ENCODE data around the gene SLC2A4RG. TPM values are rescaled to one million over a fixed set of nuclear protein-coding genes. Genes with fewer than 3 reads are reported as not detected.

The SLC2A4RG gene
- total RNA-seq, 1 experiment from 2014 or later: 18.6 TPM

GRCh38 chr20:63736893-63737694, 2.5 kb upstream of the SLC2A4RG start:
- no peak overlapping the region for H3K4me3 ChIP-seq (ENCODE audit: low read length)
- H3K79me2 ChIP-seq (ENCODE audit: low read length): no peaks in the 10 kb centered on the region
- no peaks in the 10 kb centered on the region; the same call in 1 of the 2 replicates for H3K36me3 ChIP-seq (ENCODE audit: insufficient read depth, low read length)
- peaks cover 20% of the 10 kb centered on the region for H4K20me1 ChIP-seq (ENCODE audit: insufficient read depth, low read depth, low read length)
- H3K27ac ChIP-seq (ENCODE audit: low read length): no peak overlapping the region
- H3K9me3 ChIP-seq (ENCODE audit: low read length): no peaks in the 10 kb centered on the region
- peaks cover 26% of the 10 kb centered on the region for H3K4me1 ChIP-seq (ENCODE audit: low read length)
- no peaks in the 10 kb centered on the region for H3K27me3 ChIP-seq (ENCODE audit: low read length)
- H2AFZ ChIP-seq (ENCODE audit: low read length): no peak overlapping the region
- DNase-seq: peak; percentile 64
- no peaks in the 10 kb centered on the region for H3K9me2 ChIP-seq (replicated peaks; ENCODE audit: insufficient read depth, low read length)
- peak overlapping the region; percentile 5 for H3K4me2 ChIP-seq (ENCODE audit: low read depth, low read length, poor library complexity, severe bottlenecking)
- H3K9ac ChIP-seq (ENCODE audit: low read length): no peak overlapping the region

GRCh38 chr20:63737695-63737944, 2.0 kb upstream of the SLC2A4RG start:
- Histone ChIP-seq H3K9me2 (replicated peaks; ENCODE audit: insufficient read depth, low read length) (no peaks in the 10 kb centered on the region), H3K36me3 (ENCODE audit: insufficient read depth, low read length) (no peaks in the 10 kb centered on the region; the same call in 1 of the 2 replicates), H4K20me1 (ENCODE audit: insufficient read depth, low read depth, low read length) (peaks cover 20% of the 10 kb centered on the region), H3K4me1 (ENCODE audit: low read length) (peaks cover 26% of the 10 kb centered on the region), H3K4me3 (ENCODE audit: low read length) (no peak overlapping the region), H3K79me2 (ENCODE audit: low read length) (no peaks in the 10 kb centered on the region), H3K27me3 (ENCODE audit: low read length) (no peaks in the 10 kb centered on the region), H2AFZ (ENCODE audit: low read length) (no peak overlapping the region), H3K9me3 (ENCODE audit: low read length) (no peaks in the 10 kb centered on the region), H3K4me2 (ENCODE audit: low read depth, low read length, poor library complexity, severe bottlenecking) (no peak overlapping the region), H3K9ac (ENCODE audit: low read length) (no peak overlapping the region), H3K27ac (ENCODE audit: low read length) (no peak overlapping the region)
- no peak for DNase-seq

- Histone ChIP-seq H3K4me1 (ENCODE audit: low read length) (peaks cover 26% of the 10 kb centered on the region), H3K79me2 (ENCODE audit: low read length) (no peaks in the 10 kb centered on the region), H3K9me3 (ENCODE audit: low read length) (no peaks in the 10 kb centered on the region), H3K4me2 (ENCODE audit: low read depth, low read length, poor library complexity, severe bottlenecking) (no peak overlapping the region), H3K27ac (ENCODE audit: low read length) (no peak overlapping the region), H4K20me1 (ENCODE audit: insufficient read depth, low read depth, low read length) (peaks cover 20% of the 10 kb centered on the region), H3K36me3 (ENCODE audit: insufficient read depth, low read length) (no peaks in the 10 kb centered on the region; the same call in 1 of the 2 replicates), H3K9me2 (replicated peaks; ENCODE audit: insufficient read depth, low read length) (no peaks in the 10 kb centered on the region), H3K9ac (ENCODE audit: low read length) (no peak overlapping the region), H2AFZ (ENCODE audit: low read length) (no peak overlapping the region), H3K4me3 (ENCODE audit: low read length) (no peak overlapping the region), H3K27me3 (ENCODE audit: low read length) (no peaks in the 10 kb centered on the region)
- no peak for DNase-seq
Observed at GRCh38 chr20:63737945-63738686, 1.5 kb upstream of the SLC2A4RG start.

GRCh38 chr20:63738687-63739129, 868 bp upstream of the SLC2A4RG start:
- H2AFZ ChIP-seq (ENCODE audit: low read length): no peak overlapping the region
- H3K4me2 ChIP-seq (ENCODE audit: low read depth, low read length, poor library complexity, severe bottlenecking): no peak overlapping the region
- H3K27me3 ChIP-seq (ENCODE audit: low read length): no peaks in the 10 kb centered on the region
- no peak overlapping the region for H3K9ac ChIP-seq (ENCODE audit: low read length)
- H4K20me1 ChIP-seq (ENCODE audit: insufficient read depth, low read depth, low read length): peaks cover 20% of the 10 kb centered on the region
- no peak for DNase-seq
- no peaks in the 10 kb centered on the region for H3K79me2 ChIP-seq (ENCODE audit: low read length)
- H3K9me3 ChIP-seq (ENCODE audit: low read length): no peaks in the 10 kb centered on the region
- no peak overlapping the region for H3K27ac ChIP-seq (ENCODE audit: low read length)
- H3K4me3 ChIP-seq (ENCODE audit: low read length): no peak overlapping the region
- H3K4me1 ChIP-seq (ENCODE audit: low read length): peaks cover 26% of the 10 kb centered on the region
- H3K36me3 ChIP-seq (ENCODE audit: insufficient read depth, low read length): no peaks in the 10 kb centered on the region; the same call in 1 of the 2 replicates
- H3K9me2 ChIP-seq (replicated peaks; ENCODE audit: insufficient read depth, low read length): no peaks in the 10 kb centered on the region

GRCh38 chr20:63740070-63740626, 572 bp downstream of the SLC2A4RG start:
- DNase-seq: peak; percentile 59
- Histone ChIP-seq H3K4me1 (ENCODE audit: low read length) (peaks cover 26% of the 10 kb centered on the region), H3K4me3 (ENCODE audit: low read length) (peak overlapping the region; percentile 65), H3K9me2 (replicated peaks; ENCODE audit: insufficient read depth, low read length) (no peaks in the 10 kb centered on the region), H4K20me1 (ENCODE audit: insufficient read depth, low read depth, low read length) (peaks cover 16% of the 10 kb centered on the region), H3K79me2 (ENCODE audit: low read length) (no peaks in the 10 kb centered on the region), H2AFZ (ENCODE audit: low read length) (no peak overlapping the region), H3K27ac (ENCODE audit: low read length) (no peak overlapping the region), H3K9me3 (ENCODE audit: low read length) (no peaks in the 10 kb centered on the region), H3K27me3 (ENCODE audit: low read length) (no peaks in the 10 kb centered on the region), H3K9ac (ENCODE audit: low read length) (peak overlapping the region; percentile 70), H3K36me3 (ENCODE audit: insufficient read depth, low read length) (no peaks in the 10 kb centered on the region; the same call in 1 of the 2 replicates), H3K4me2 (ENCODE audit: low read depth, low read length, poor library complexity, severe bottlenecking) (peak overlapping the region; percentile 77)

- H3K4me1 ChIP-seq (ENCODE audit: low read length): peaks cover 26% of the 10 kb centered on the region
- DNase-seq: peak; percentile 66
- H3K27ac ChIP-seq (ENCODE audit: low read length): no peak overlapping the region
- no peaks in the 10 kb centered on the region; the same call in 1 of the 2 replicates for H3K36me3 ChIP-seq (ENCODE audit: insufficient read depth, low read length)
- no peaks in the 10 kb centered on the region for H3K79me2 ChIP-seq (ENCODE audit: low read length)
- H3K4me2 ChIP-seq (ENCODE audit: low read depth, low read length, poor library complexity, severe bottlenecking): peak overlapping the region; percentile 77
- H2AFZ ChIP-seq (ENCODE audit: low read length): no peak overlapping the region
- H3K9ac ChIP-seq (ENCODE audit: low read length): peak overlapping the region; percentile 70
- no peaks in the 10 kb centered on the region for H3K9me3 ChIP-seq (ENCODE audit: low read length)
- peak overlapping the region; percentile 65 for H3K4me3 ChIP-seq (ENCODE audit: low read length)
- peaks cover 13% of the 10 kb centered on the region for H4K20me1 ChIP-seq (ENCODE audit: insufficient read depth, low read depth, low read length)
- no peaks in the 10 kb centered on the region for H3K9me2 ChIP-seq (replicated peaks; ENCODE audit: insufficient read depth, low read length)
- no peaks in the 10 kb centered on the region for H3K27me3 ChIP-seq (ENCODE audit: low read length)
Observed at GRCh38 chr20:63740627-63741353, 1.2 kb downstream of the SLC2A4RG start.

- no peaks in the 10 kb centered on the region for H3K9me3 ChIP-seq (ENCODE audit: low read length)
- H3K4me3 ChIP-seq (ENCODE audit: low read length): no peak overlapping the region
- H3K27ac ChIP-seq (ENCODE audit: low read length): no peak overlapping the region
- DNase-seq: no peak
- H3K79me2 ChIP-seq (ENCODE audit: low read length): no peaks in the 10 kb centered on the region
- H3K9me2 ChIP-seq (replicated peaks; ENCODE audit: insufficient read depth, low read length): no peaks in the 10 kb centered on the region
- peaks cover 24% of the 10 kb centered on the region for H3K4me1 ChIP-seq (ENCODE audit: low read length)
- H3K36me3 ChIP-seq (ENCODE audit: insufficient read depth, low read length): no peaks in the 10 kb centered on the region; the same call in 1 of the 2 replicates
- H3K27me3 ChIP-seq (ENCODE audit: low read length): no peaks in the 10 kb centered on the region
- H3K4me2 ChIP-seq (ENCODE audit: low read depth, low read length, poor library complexity, severe bottlenecking): no peak overlapping the region
- H4K20me1 ChIP-seq (ENCODE audit: insufficient read depth, low read depth, low read length): peaks cover 10% of the 10 kb centered on the region
- H2AFZ ChIP-seq (ENCODE audit: low read length): no peak overlapping the region
- no peak overlapping the region for H3K9ac ChIP-seq (ENCODE audit: low read length)
Observed at GRCh38 chr20:63741354-63741675, 1.7 kb downstream of the SLC2A4RG start.

All from Karpas-422 (cell line).